Neural progenitor cell (in vitro differentiated cells): ENCODE data around the gene RIPOR1. TPM values are rescaled to one million over a fixed set of nuclear protein-coding genes. Genes with fewer than 3 reads are reported as not detected.

ENCODE experiments used
- DNase-seq: peaks from one replicate; pipeline ENCODE4 v3.0.0-alpha.2; 2016; ENCODE audit warnings: low spot score
- H2AFZ ChIP-seq: fragments of 200-600 bp; sonication (generic); replicated peaks from 2 replicates; pipeline ENCODE4 v1.6.1; 2016; ENCODE audit warnings: antibody characterized with exemption
- H3F3A ChIP-seq: fragments of 200-600 bp; sonication (generic); 2 replicates; pipeline ENCODE4 v1.6.1; 2016; ENCODE audit warnings: antibody characterized with exemption, low read depth
- H3K27ac ChIP-seq: fragments of 200-600 bp; sonication (generic); 2 replicates; pipeline ENCODE4 v1.5.1; 2016; ENCODE audit warnings: mild to moderate bottlenecking
- H3K27me3 ChIP-seq: fragments of 200-600 bp; sonication (generic); 2 replicates; pipeline ENCODE4 v1.6.1; 2016; ENCODE audit warnings: mild to moderate bottlenecking, moderate library complexity
- H3K36me3 ChIP-seq: fragments of 200-600 bp; sonication (generic); 2 replicates; pipeline ENCODE4 v1.5.1; 2016
- H3K4me1 ChIP-seq: fragments of 200-600 bp; sonication (generic); 2 replicates; pipeline ENCODE4 v1.6.1; 2016; ENCODE audit warnings: mixed run types
- H3K4me2 ChIP-seq: fragments of 200-600 bp; sonication (generic); 2 replicates; pipeline ENCODE4 v1.6.1; 2016
- H3K4me3 ChIP-seq: fragments of 200-600 bp; sonication (generic); 2 replicates; pipeline ENCODE4 v1.5.1; 2016
- H3K79me2 ChIP-seq: fragments of 200-600 bp; sonication (generic); 2 replicates; pipeline ENCODE4 v1.6.1; 2016; ENCODE audit warnings: low read depth
- H3K9ac ChIP-seq: fragments of 200-600 bp; sonication (generic); 2 replicates; pipeline ENCODE4 v1.6.1; 2016
- H3K9me3 ChIP-seq: fragments of 200-600 bp; sonication (generic); 2 replicates; pipeline ENCODE4 v1.5.1; 2016; ENCODE audit warnings: low read depth
- H4K20me1 ChIP-seq: fragments of 200-600 bp; sonication (generic); 2 replicates; pipeline ENCODE4 v1.6.1; 2016; ENCODE audit warnings: low read depth
- H3K27ac Mint-ChIP-seq: 3 replicates; pipeline ENCODE4 v1.8.0; 2021; ENCODE audit warnings: mixed read lengths
- H3K27me3 Mint-ChIP-seq: 2 replicates; pipeline ENCODE4 v1.8.0; 2022; ENCODE audit warnings: low read depth, mild to moderate bottlenecking, inconsistent platforms, moderate library complexity, mixed read lengths; ENCODE audit not compliant: insufficient read depth
- H3K36me3 Mint-ChIP-seq: 3 replicates; pipeline ENCODE4 v1.8.0; 2021; ENCODE audit warnings: mixed read lengths
- H3K4me1 Mint-ChIP-seq: 3 replicates; pipeline ENCODE4 v1.8.0; 2021; ENCODE audit warnings: mixed read lengths
- H3K4me3 Mint-ChIP-seq: 3 replicates; pipeline ENCODE4 v1.8.0; 2021; ENCODE audit warnings: mild to moderate bottlenecking, moderate library complexity, mixed read lengths
- H3K9me3 Mint-ChIP-seq: 3 replicates; pipeline ENCODE4 v1.8.0; 2020; ENCODE audit warnings: mixed read lengths
- CTCF ChIP-seq: fragments of 200-600 bp; sonication (generic); IDR thresholded peaks from 2 replicates; pipeline ENCODE4 v1.5.1; 2017; ENCODE audit warnings: antibody characterized with exemption, mild to moderate bottlenecking
- EZH2 ChIP-seq: fragments of 200-600 bp; sonication (generic); IDR thresholded peaks from 2 replicates; pipeline ENCODE4 v1.6.1; 2017; ENCODE audit warnings: antibody characterized with exemption, mild to moderate bottlenecking, moderate library complexity
- EZH2phosphoT487 ChIP-seq: fragments of 200-600 bp; sonication (generic); IDR thresholded peaks from 2 replicates; pipeline ENCODE4 v1.6.1; 2017; ENCODE audit warnings: antibody characterized with exemption
- total RNA-seq: library from RNA; depleted of rRNA; stranded (reverse); fragments of >200 nt; gene quantifications from 2 replicates; pipeline ENCODE4 v1.2.3, GENCODE V29; 2015; ENCODE audit warnings: low replicate concordance

RIPOR1 gene
- total RNA-seq, 1 donor from 2014 or later: 13.5 TPM

- TF ChIP-seq EZH2 (no peak), CTCF (no peak), EZH2phosphoT487 (no peak)
- Histone ChIP-seq H3K27ac (no peak overlapping the region), H4K20me1 (no peaks in the 10 kb centered on the region), H3K4me1 (no peaks in the 10 kb centered on the region), H3F3A (peaks cover 8% of the 10 kb centered on the region), H3K4me2 (no peak overlapping the region), H3K36me3 (no peaks in the 10 kb centered on the region), H3K4me3 (no peak overlapping the region), H2AFZ (no peak overlapping the region), H3K27me3 (peaks cover 31% of the 10 kb centered on the region), H3K9ac (no peak overlapping the region), H3K79me2 (no peaks in the 10 kb centered on the region), H3K9me3 (no peaks in the 10 kb centered on the region)
- Mint-ChIP-seq H3K4me1 (peaks cover 13% of the 10 kb centered on the region), H3K9me3 (no peaks in the 10 kb centered on the region), H3K27me3 (peaks cover 6% of the 10 kb centered on the region), H3K27ac (no peak overlapping the region), H3K4me3 (no peak overlapping the region), H3K36me3 (no peaks in the 10 kb centered on the region)
- no peak for DNase-seq
These were observed 10.8 kb upstream of the RIPOR1 start for GRCh38 chr16:67517661-67518423.

GRCh38 chr16:67518676-67519075, 10.0 kb upstream of the RIPOR1 start:
- H3K9ac ChIP-seq: no peak overlapping the region
- no peaks in the 10 kb centered on the region for H3K9me3 Mint-ChIP-seq
- H3K27me3 Mint-ChIP-seq: peaks cover 6% of the 10 kb centered on the region

GRCh38 chr16:67519242-67519641, 9.4 kb upstream of the RIPOR1 start:
- Histone ChIP-seq H4K20me1 (no peaks in the 10 kb centered on the region), H2AFZ (no peak overlapping the region), H3K4me3 (no peak overlapping the region), H3K9ac (no peak overlapping the region), H3K27ac (no peak overlapping the region), H3K9me3 (no peaks in the 10 kb centered on the region), H3K27me3 (peaks cover 44% of the 10 kb centered on the region), H3K4me1 (no peaks in the 10 kb centered on the region), H3K4me2 (no peak overlapping the region), H3K36me3 (no peaks in the 10 kb centered on the region), H3F3A (peaks cover 8% of the 10 kb centered on the region), H3K79me2 (no peaks in the 10 kb centered on the region)
- Mint-ChIP-seq H3K36me3 (no peaks in the 10 kb centered on the region), H3K9me3 (no peaks in the 10 kb centered on the region), H3K27me3 (peaks cover 8% of the 10 kb centered on the region), H3K4me1 (peaks cover 13% of the 10 kb centered on the region), H3K27ac (no peak overlapping the region), H3K4me3 (peak overlapping the region; percentile 21)
- TF ChIP-seq CTCF: no peak
- TF ChIP-seq EZH2: no peak
- no peak for TF ChIP-seq EZH2phosphoT487
- DNase-seq: no peak

More at GRCh38 chr16:67518676-67519075, 10.0 kb upstream of the RIPOR1 start:
- Histone ChIP-seq H3K27me3 (peaks cover 38% of the 10 kb centered on the region), H3F3A (peaks cover 8% of the 10 kb centered on the region), H2AFZ (no peak overlapping the region), H3K36me3 (no peaks in the 10 kb centered on the region), H3K27ac (no peak overlapping the region), H3K9me3 (no peaks in the 10 kb centered on the region), H3K4me2 (no peak overlapping the region), H3K79me2 (no peaks in the 10 kb centered on the region), H3K4me1 (no peaks in the 10 kb centered on the region), H4K20me1 (no peaks in the 10 kb centered on the region), H3K4me3 (no peak overlapping the region)
- no peak for DNase-seq
- Mint-ChIP-seq H3K27ac (no peak overlapping the region), H3K4me1 (peaks cover 13% of the 10 kb centered on the region), H3K36me3 (no peaks in the 10 kb centered on the region), H3K4me3 (peak overlapping the region; percentile 33)
- no peak for TF ChIP-seq CTCF
- no peak for TF ChIP-seq EZH2
- TF ChIP-seq EZH2phosphoT487: no peak
